GM18858 (cell line): ENCODE results near the gene IP6K2.
"Not testable (repeated sequence)": the region's sequence is repeated elsewhere in the genome, so short reads cannot be mapped to it uniquely, and the experiment has no call there.

Source experiments
- ATAC-seq: cut with Tn5 transposase; IDR thresholded peaks from one replicate; pipeline ENCODE4 v1.9.1; 2021; ENCODE audit not compliant: unreplicated experiment

The IP6K2 gene

GRCh38 chr3:48733752-48734518 is 16.9 kb upstream of the IP6K2 start:
- ATAC-seq: not testable (repeated sequence)

GRCh38 chr3:48727511-48727910 is 10.5 kb upstream of the IP6K2 start:
- no peak for ATAC-seq

GRCh38 chr3:48725185-48725855 is 8.3 kb upstream of the IP6K2 start:
- not testable (repeated sequence) for ATAC-seq

- ATAC-seq: no peak
Measured at GRCh38 chr3:48723725-48724124, 6.7 kb upstream of the IP6K2 start.

- ATAC-seq: not testable (repeated sequence)
Measured at GRCh38 chr3:48723293-48723692, 6.3 kb upstream of the IP6K2 start.

GRCh38 chr3:48716508-48716981 is 476 bp downstream of the IP6K2 start:
- no peak for ATAC-seq

- ATAC-seq: no peak
Measured at GRCh38 chr3:48715174-48715800, 1.7 kb downstream of the IP6K2 start.

- ATAC-seq: no peak
Measured at GRCh38 chr3:48711727-48712126, 5.3 kb downstream of the IP6K2 start.

GRCh38 chr3:48709051-48709461 is 8.0 kb downstream of the IP6K2 start:
- no peak for ATAC-seq

- ATAC-seq: no peak
Measured at GRCh38 chr3:48708481-48708889, 8.5 kb downstream of the IP6K2 start.

GRCh38 chr3:48707157-48707556 is 9.9 kb downstream of the IP6K2 start:
- ATAC-seq: no peak

- no peak for ATAC-seq
Measured at GRCh38 chr3:48702320-48702920, 14.6 kb downstream of the IP6K2 start.

GRCh38 chr3:48700731-48701405 is 16.2 kb downstream of the IP6K2 start:
- no peak for ATAC-seq

GRCh38 chr3:48698891-48699290 is 18.1 kb downstream of the IP6K2 start:
- ATAC-seq: no peak

- ATAC-seq: no peak
Measured at GRCh38 chr3:48697952-48698351, 19.1 kb downstream of the IP6K2 start.

GRCh38 chr3:48696601-48697000 is 20.4 kb downstream of the IP6K2 start:
- ATAC-seq: no peak

- no peak for ATAC-seq
Measured at GRCh38 chr3:48696156-48696555, 20.9 kb downstream of the IP6K2 start.

GRCh38 chr3:48695393-48695753 is 21.6 kb downstream of the IP6K2 start:
- no peak for ATAC-seq

- ATAC-seq: no peak
Measured at GRCh38 chr3:48694610-48695392, 22.2 kb downstream of the IP6K2 start.

- no peak for ATAC-seq
Measured at GRCh38 chr3:48693826-48694225, 23.2 kb downstream of the IP6K2 start.
